OCI-LY7 (cell line): ENCODE measurements around the gene COL6A3. TPM values are rescaled to one million over a fixed set of nuclear protein-coding genes. Genes with fewer than 3 reads are reported as not detected.
"Not testable (repeated sequence)": the region's sequence is repeated elsewhere in the genome, so short reads cannot be mapped to it uniquely, and the experiment has no call there.

Source experiments
- BruUV-seq: library from RNA; stranded (reverse); fragments of 400-500 nt; replicated peaks from 2 replicates; lab custom pipeline; 2021; lab: Mats Ljungman, UMichigan
- CTCF ChIA-PET: fragments of 300-600 bp; sonication (Branson Sonifier 250); formaldehyde crosslinking; loops from one replicate; lab custom pipeline; 2022; ENCODE audit warnings: antibody characterized with exemption; ENCODE audit not compliant: unreplicated experiment; lab: Charles Lee
- POLR2A ChIA-PET: fragments of 300-600 bp; sonication (Branson Sonifier 250); formaldehyde crosslinking; loops from one replicate; lab custom pipeline; 2022; ENCODE audit warnings: antibody characterized with exemption; lab: Charles Lee
- DNase-seq: peaks from one replicate; pipeline ENCODE4 v3.0.0-alpha.2; 2015; ENCODE audit warnings: low spot score
- H2AFZ ChIP-seq: fragments of 200-600 bp; sonication (generic), shearing (Covaris generic); 2 replicates; pipeline ENCODE4 v1.6.1; 2014; ENCODE audit warnings: mild to moderate bottlenecking, antibody characterized with exemption, low read length, moderate library complexity
- H3K27ac ChIP-seq: fragments of 200-600 bp; sonication (generic); 2 replicates; pipeline ENCODE4 v1.5.1; 2014; ENCODE audit warnings: mixed run types, low read depth, mild to moderate bottlenecking, moderate library complexity, low read length, inconsistent platforms; ENCODE audit not compliant: poor library complexity, severe bottlenecking
- H3K36me3 ChIP-seq: fragments of 200-600 bp; sonication (generic); 2 replicates; pipeline ENCODE4 v1.6.1; 2014; ENCODE audit warnings: mild to moderate bottlenecking, antibody characterized with exemption, low read length, moderate library complexity, mixed read lengths; ENCODE audit not compliant: insufficient read depth
- H3K4me1 ChIP-seq: fragments of 200-600 bp; sonication (generic); 2 replicates; pipeline ENCODE4 v1.5.1; 2014; ENCODE audit warnings: mild to moderate bottlenecking, low read length; ENCODE audit not compliant: insufficient read depth, poor library complexity, severe bottlenecking
- H3K4me2 ChIP-seq: fragments of 200-600 bp; sonication (generic); 2 replicates; pipeline ENCODE4 v1.6.1; 2014; ENCODE audit warnings: mild to moderate bottlenecking, low read length
- H3K4me3 ChIP-seq: fragments of 200-600 bp; sonication (generic); 2 replicates; pipeline ENCODE4 v1.5.1; 2014; ENCODE audit warnings: mild to moderate bottlenecking, low read depth, low read length; ENCODE audit not compliant: poor library complexity, severe bottlenecking
- H3K79me2 ChIP-seq: fragments of 200-600 bp; sonication (generic); 2 replicates; pipeline ENCODE4 v1.6.1; 2016; ENCODE audit warnings: low read depth, mild to moderate bottlenecking, low read length, moderate library complexity, mixed read lengths; ENCODE audit not compliant: insufficient read depth
- H3K9me2 ChIP-seq: fragments of 200-600 bp; sonication (generic); 2 replicates; pipeline ENCODE4 v1.6.1; 2016; ENCODE audit warnings: mild to moderate bottlenecking, low read length, mixed read lengths; ENCODE audit not compliant: insufficient read depth
- H3K9me3 ChIP-seq: fragments of 200-600 bp; sonication (generic); 2 replicates; pipeline ENCODE4 v1.6.1; 2014; ENCODE audit warnings: mild to moderate bottlenecking, mixed run types, low read length, mixed read lengths
- H4K20me1 ChIP-seq: fragments of 200-600 bp; sonication (generic); 2 replicates; pipeline ENCODE4 v1.6.1; 2014; ENCODE audit warnings: mild to moderate bottlenecking, antibody characterized with exemption, low read length, moderate library complexity, mixed read lengths; ENCODE audit not compliant: insufficient read depth
- EZH2phosphoT487 ChIP-seq: fragments of 200-600 bp; sonication (generic); IDR thresholded peaks from 2 replicates; pipeline ENCODE4 v1.6.1; 2018; ENCODE audit warnings: low read depth, borderline replicate concordance, mild to moderate bottlenecking, mixed run types, antibody characterized with exemption, low read length, moderate library complexity, mixed read lengths
- intact Hi-C: fragments of 100-400 bp; cut with micrococcal nuclease; formaldehyde crosslinking; loops from one replicate; pipeline ENCODE4 v1.10.0; 2022; ENCODE audit not compliant: unreplicated experiment
- total RNA-seq, 2 experiments: library from RNA; depleted of rRNA in 1 of 2; stranded (reverse); fragments of >200 nt in 1 of 2; shearing (Covaris generic) in 1 of 2; gene quantifications; 2 replicates each; pipeline ENCODE4 v1.2.3, GENCODE V29; 2014 to 2022
- TF ChIP-seq, protein P1 (sequence below): fragments of 200-600 bp; sonication (generic); conservative IDR thresholded peaks from 2 replicates; pipeline ENCODE4 v1.5.1; 2014; ENCODE audit warnings: mild to moderate bottlenecking, antibody characterized with exemption, low read length, moderate library complexity, mixed read lengths

The COL6A3 gene
- total RNA-seq, 2 experiments from 2014 or later: not detected

DNA sequence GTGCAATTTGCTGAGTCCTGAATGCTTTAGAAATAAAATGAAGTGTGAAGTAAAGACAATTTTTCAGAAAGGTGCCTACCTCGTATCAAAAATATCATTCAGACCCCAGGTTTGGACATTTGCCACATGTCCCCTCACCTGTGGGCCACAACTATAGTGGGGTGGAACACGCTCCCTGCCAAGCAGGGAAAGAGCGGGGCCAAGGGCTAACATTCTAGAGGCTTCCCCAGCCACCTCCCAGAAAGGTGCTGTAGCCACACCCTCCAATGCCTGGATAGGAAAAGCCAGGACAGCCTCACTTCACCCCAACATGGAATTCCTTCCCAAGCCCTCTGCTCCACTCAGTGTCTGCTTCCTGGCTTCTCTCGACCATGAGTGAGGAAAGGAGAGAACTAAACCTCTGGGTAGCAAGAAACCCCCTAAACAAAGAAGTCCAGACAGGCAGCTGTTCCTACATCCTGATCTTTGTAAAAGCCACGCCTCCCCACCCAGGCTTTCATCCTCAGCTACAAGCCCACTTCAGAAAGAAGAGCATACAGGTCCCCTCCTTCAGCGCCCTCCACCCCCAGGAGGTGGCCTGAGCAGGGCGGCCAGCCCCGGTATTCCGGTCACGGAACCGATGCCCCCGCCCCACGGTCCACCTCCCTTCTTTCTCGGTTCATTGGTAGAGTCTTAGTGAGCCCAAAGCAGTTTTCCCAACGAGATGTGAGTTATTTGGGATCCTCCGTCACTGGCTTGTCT lies 2.1 kb downstream of the COL6A3 start:
- H3K4me1 ChIP-seq: no peaks in the 10 kb centered on the region
- no peaks in the 10 kb centered on the region for H4K20me1 ChIP-seq
- TF ChIP-seq, protein P1, sequence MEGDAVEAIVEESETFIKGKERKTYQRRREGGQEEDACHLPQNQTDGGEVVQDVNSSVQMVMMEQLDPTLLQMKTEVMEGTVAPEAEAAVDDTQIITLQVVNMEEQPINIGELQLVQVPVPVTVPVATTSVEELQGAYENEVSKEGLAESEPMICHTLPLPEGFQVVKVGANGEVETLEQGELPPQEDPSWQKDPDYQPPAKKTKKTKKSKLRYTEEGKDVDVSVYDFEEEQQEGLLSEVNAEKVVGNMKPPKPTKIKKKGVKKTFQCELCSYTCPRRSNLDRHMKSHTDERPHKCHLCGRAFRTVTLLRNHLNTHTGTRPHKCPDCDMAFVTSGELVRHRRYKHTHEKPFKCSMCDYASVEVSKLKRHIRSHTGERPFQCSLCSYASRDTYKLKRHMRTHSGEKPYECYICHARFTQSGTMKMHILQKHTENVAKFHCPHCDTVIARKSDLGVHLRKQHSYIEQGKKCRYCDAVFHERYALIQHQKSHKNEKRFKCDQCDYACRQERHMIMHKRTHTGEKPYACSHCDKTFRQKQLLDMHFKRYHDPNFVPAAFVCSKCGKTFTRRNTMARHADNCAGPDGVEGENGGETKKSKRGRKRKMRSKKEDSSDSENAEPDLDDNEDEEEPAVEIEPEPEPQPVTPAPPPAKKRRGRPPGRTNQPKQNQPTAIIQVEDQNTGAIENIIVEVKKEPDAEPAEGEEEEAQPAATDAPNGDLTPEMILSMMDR: no peak
- TF ChIP-seq EZH2phosphoT487: no peak
- ChIA-PET POLR2A (interaction anchor here (1.0 to 1.4 kb wide), 3 partner anchors 8 to 18 kb away, joined by 4 read pairs; no protein-coding TSS in a partner anchor), CTCF (interaction anchor here (1.1 kb wide), 1 partner anchor 10 kb away, joined by 4 read pairs; no protein-coding TSS in a partner anchor)
- no peaks in the 10 kb centered on the region for H3K79me2 ChIP-seq
- no peaks in the 10 kb centered on the region for H3K9me3 ChIP-seq
- H3K4me3 ChIP-seq: no peak overlapping the region
- BruUV-seq: no TSS peak
- no peak for DNase-seq
- H3K36me3 ChIP-seq: no peaks in the 10 kb centered on the region
- no peaks in the 10 kb centered on the region for H3K9me2 ChIP-seq
- H2AFZ ChIP-seq: no peak overlapping the region
- intact Hi-C loops: no loop called here
- no peak overlapping the region for H3K4me2 ChIP-seq
- no peak overlapping the region for H3K27ac ChIP-seq

DNA sequence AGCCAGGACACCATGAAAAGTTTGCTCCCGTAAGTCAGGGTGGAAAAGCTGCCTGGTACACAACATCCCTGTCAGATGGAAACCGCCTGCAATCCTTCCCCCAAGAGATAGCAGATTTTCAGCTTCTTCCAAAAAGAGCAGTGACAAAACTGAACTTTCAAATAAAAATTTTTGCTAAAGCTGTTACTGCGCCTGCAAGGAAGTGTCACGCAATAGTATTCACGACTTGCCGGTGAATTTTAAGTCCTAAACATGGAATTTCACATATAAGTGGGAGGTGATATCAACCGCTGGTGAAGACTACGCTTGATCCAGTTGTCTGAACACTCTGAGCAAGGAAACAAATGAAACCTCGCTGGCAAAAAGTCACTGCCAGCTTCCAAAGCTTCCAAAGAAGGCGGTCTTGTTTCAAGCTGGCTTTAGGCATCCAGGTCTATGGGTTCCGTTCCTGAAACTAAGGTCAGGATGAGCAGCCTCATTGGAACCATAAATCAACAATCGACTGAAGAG lies 2.8 kb downstream of the COL6A3 start:
- no peaks in the 10 kb centered on the region for H3K36me3 ChIP-seq
- intact Hi-C loops: no loop called here

GRCh38 chr2:237409263-237409662 lies 4.7 kb downstream of the COL6A3 start:
- H2AFZ ChIP-seq, intact Hi-C loops, DNase-seq, BruUV-seq, H3K9me2 ChIP-seq, H4K20me1 ChIP-seq, H3K4me3 ChIP-seq, H3K9me3 ChIP-seq, H3K4me2 ChIP-seq, H3K27ac ChIP-seq, H3K4me1 ChIP-seq, H3K79me2 ChIP-seq, H3K36me3 ChIP-seq: not testable (repeated sequence)
- ChIA-PET CTCF (interaction anchor here (0.5 kb wide), 1 partner anchor 210 kb away, joined by 8 read pairs; no protein-coding TSS in a partner anchor), POLR2A (interaction anchor here (0.6 to 1.0 kb wide), 2 partner anchors 255 to 710 kb away, joined by 3 to 7 read pairs; no protein-coding TSS in a partner anchor)

More for the DNA sequence above, 2.8 kb downstream of the COL6A3 start:
- BruUV-seq: no TSS peak
- no peak for DNase-seq
- no peaks in the 10 kb centered on the region for H3K79me2 ChIP-seq
- CTCF ChIA-PET: interaction anchor here (1.1 kb wide), 1 partner anchor 11 kb away, joined by 4 read pairs; no protein-coding TSS in a partner anchor
- no peaks in the 10 kb centered on the region for H3K4me1 ChIP-seq
- no peak overlapping the region for H2AFZ ChIP-seq
- no peak overlapping the region for H3K4me3 ChIP-seq
- no peak overlapping the region for H3K4me2 ChIP-seq
- no peaks in the 10 kb centered on the region for H4K20me1 ChIP-seq
- TF ChIP-seq EZH2phosphoT487: no peak
- TF ChIP-seq, protein P1: no peak
- POLR2A ChIA-PET: interaction anchor here (0.8 to 1.4 kb wide), 4 partner anchors 8 to 19 kb away, joined by 3 to 4 read pairs (median 4); no protein-coding TSS in a partner anchor
- no peak overlapping the region for H3K27ac ChIP-seq
- H3K9me2 ChIP-seq: no peaks in the 10 kb centered on the region
- H3K9me3 ChIP-seq: no peaks in the 10 kb centered on the region
